Vagina (tissue), 2 donors: ENCODE data around the gene ABHD8. TPM values are rescaled to one million over a fixed set of nuclear protein-coding genes. Genes with fewer than 3 reads are reported as not detected.
"Not testable (repeated sequence)": the region's sequence is repeated elsewhere in the genome, so short reads cannot be mapped to it uniquely, and the experiment has no call there.

Experiments used
- DNase-seq, 2 donors: peaks; one replicate each; pipeline ENCODE4 v3.0.0-alpha.2; 2017; ENCODE audit errors: extremely low spot score in 2 of 2
- H3K27ac ChIP-seq: fragments of 200-600 bp; sonication (generic); one replicate; pipeline ENCODE4 v1.5.1; 2019
- H3K27me3 ChIP-seq: fragments of 200-600 bp; sonication (generic); one replicate; pipeline ENCODE4 v1.5.1; 2019
- H3K36me3 ChIP-seq, 2 donors: fragments of 200-600 bp; sonication (generic); one replicate each; pipeline ENCODE4 v1.5.1; 2017 to 2019
- H3K4me1 ChIP-seq: fragments of 200-600 bp; sonication (generic); one replicate; pipeline ENCODE4 v1.5.1; 2019
- H3K4me3 ChIP-seq, 2 donors: fragments of 200-600 bp; sonication (generic); 1 replicate in 1 of 2; 2 replicates in 1 of 2; pipeline ENCODE4 v1.5.1; 2016 to 2019
- H3K9me3 ChIP-seq: fragments of 200-600 bp; sonication (generic); one replicate; pipeline ENCODE4 v1.5.1; 2019
- CTCF ChIP-seq, 3 experiments: fragments of 450-650 bp in 2 of 3; fragments of 200-600 bp in 1 of 3; sonication (generic) in 1 of 3; IDR thresholded peaks; one replicate each; pipeline ENCODE4 v1.5.1; 2017 to 2019; ENCODE audit warnings: antibody characterized with exemption in 3 of 3, mild to moderate bottlenecking in 2 of 3, moderate library complexity in 2 of 3
- POLR2A ChIP-seq, 2 donors: fragments of 450-650 bp; IDR thresholded peaks; one replicate each; pipeline ENCODE4 v1.6.1; 2017; ENCODE audit warnings: antibody characterized with exemption in 2 of 2, mild to moderate bottlenecking in 2 of 2, moderate library complexity in 2 of 2
- POLR2AphosphoS5 ChIP-seq, 2 donors: sonication (generic); formaldehyde crosslinking; IDR thresholded peaks; one replicate each; pipeline ENCODE4 v1.9.0; 2017; ENCODE audit warnings: antibody characterized with exemption in 2 of 2, mild to moderate bottlenecking in 2 of 2, low read depth in 1 of 2; ENCODE audit not compliant: insufficient read depth in 1 of 2
- intact Hi-C: fragments of 100-400 bp; cut with DNase I; formaldehyde crosslinking; loops from one replicate; pipeline ENCODE4 v1.15.1; 2023
- total RNA-seq: library from RNA; depleted of rRNA; stranded (reverse); fragments of >200 nt; gene quantifications from one replicate; pipeline ENCODE4 v1.2.3, GENCODE V29; 2016

ABHD8 gene
- total RNA-seq, 1 donor from 2014 or later: 10.8 TPM

- intact Hi-C loops: no loop called here
- DNase-seq: no peak
- H3K4me1 ChIP-seq: peaks cover 33% of the 10 kb centered on the region
- TF ChIP-seq CTCF (IDR thresholded peaks at IDR 0.05): no peak
- no peak for TF ChIP-seq POLR2A (IDR thresholded peaks at IDR 0.05)
- no peak for TF ChIP-seq POLR2AphosphoS5 (IDR thresholded peaks at IDR 0.05; ENCODE audit: insufficient read depth in 1 of 2, low read depth in 1 of 2)
- no peaks in the 10 kb centered on the region for H3K27me3 ChIP-seq
- no peak overlapping the region for H3K27ac ChIP-seq
- H3K36me3 ChIP-seq: peaks cover 0 to 7% of the 10 kb centered on the region in 2 donors
- no peak overlapping the region for H3K4me3 ChIP-seq
- no peaks in the 10 kb centered on the region for H3K9me3 ChIP-seq
These were observed 2.1 kb downstream of the ABHD8 start for GRCh38 chr19:17300992-17301619.

GRCh38 chr19:17296976-17297375, 6.2 kb downstream of the ABHD8 start:
- H3K36me3 ChIP-seq: peaks cover 0 to 7% of the 10 kb centered on the region in 2 donors
- H3K4me1 ChIP-seq: peaks cover 6% of the 10 kb centered on the region
- H3K9me3 ChIP-seq: no peaks in the 10 kb centered on the region
- intact Hi-C loops: no loop called here
- no peak overlapping the region for H3K4me3 ChIP-seq
- no peak overlapping the region for H3K27ac ChIP-seq
- TF ChIP-seq CTCF (IDR thresholded peaks at IDR 0.05): no peak
- no peak for TF ChIP-seq POLR2A (IDR thresholded peaks at IDR 0.05)
- no peak for TF ChIP-seq POLR2AphosphoS5 (IDR thresholded peaks at IDR 0.05; ENCODE audit: insufficient read depth in 1 of 2, low read depth in 1 of 2)
- no peak for DNase-seq
- H3K27me3 ChIP-seq: no peaks in the 10 kb centered on the region

- DNase-seq: no peak
- Histone ChIP-seq H3K27me3 (no peaks in the 10 kb centered on the region), H3K4me3 (no peak overlapping the region), H3K9me3 (no peaks in the 10 kb centered on the region), H3K4me1 (peaks cover 9% of the 10 kb centered on the region), H3K27ac (no peak overlapping the region), H3K36me3 (peaks cover 0 to 7% of the 10 kb centered on the region in 2 donors)
- TF ChIP-seq POLR2A (IDR thresholded peaks at IDR 0.05) (no peak), CTCF (IDR thresholded peaks at IDR 0.05) (no peak), POLR2AphosphoS5 (IDR thresholded peaks at IDR 0.05; ENCODE audit: insufficient read depth in 1 of 2, low read depth in 1 of 2) (no peak)
- intact Hi-C loops: no loop called here
These were observed 7.0 kb downstream of the ABHD8 start for GRCh38 chr19:17296273-17296672.

- H3K36me3 ChIP-seq, H3K27me3 ChIP-seq, intact Hi-C loops, H3K4me3 ChIP-seq, DNase-seq, H3K4me1 ChIP-seq, H3K27ac ChIP-seq, H3K9me3 ChIP-seq: not testable (repeated sequence)
These were observed 7.7 kb downstream of the ABHD8 start for GRCh38 chr19:17295551-17295950.

- Histone ChIP-seq H3K27me3 (no peaks in the 10 kb centered on the region), H3K4me1 (peaks cover 9% of the 10 kb centered on the region), H3K27ac (no peak overlapping the region), H3K36me3 (peaks cover 0 to 7% of the 10 kb centered on the region in 2 donors), H3K4me3 (no peak overlapping the region), H3K9me3 (no peaks in the 10 kb centered on the region)
- TF ChIP-seq POLR2AphosphoS5 (IDR thresholded peaks at IDR 0.05; ENCODE audit: insufficient read depth in 1 of 2, low read depth in 1 of 2) (no peak), POLR2A (IDR thresholded peaks at IDR 0.05) (no peak), CTCF (IDR thresholded peaks at IDR 0.05) (no peak)
- intact Hi-C loops: no loop called here
- no peak for DNase-seq
These were observed 9.0 kb downstream of the ABHD8 start for GRCh38 chr19:17294051-17294891.
